HCT116 (cell line): Measurements from ENCODE around the gene TWIST1. TPM values are rescaled to one million over a fixed set of nuclear protein-coding genes. Genes with fewer than 3 reads are reported as not detected.

ENCODE experiments used
- ATAC-seq: fragments of 200-7000 bp; cut with Tn5 transposase; 2 replicates; pipeline ENCODE4 v1.9.1; 2020; ENCODE audit warnings: mild to moderate bottlenecking, moderate library complexity
- BruUV-seq: library from RNA; stranded (reverse); fragments of 400-500 nt; replicated peaks from 2 replicates; lab custom pipeline; 2021; lab: Mats Ljungman, UMichigan
- CTCF ChIA-PET: fragments of 300-600 bp; sonication (Branson Sonifier 250); formaldehyde crosslinking; loops from one replicate; lab custom pipeline; 2021; ENCODE audit warnings: antibody characterized with exemption; lab: Charles Lee
- POLR2A ChIA-PET: fragments of 300-600, 350-600 bp; sonication (Branson Sonifier 250); formaldehyde crosslinking; loops from one replicate; lab custom pipeline; 2021; ENCODE audit warnings: antibody characterized with exemption; lab: Charles Lee
- RAD21 ChIA-PET, 2 experiments: fragments of 300-600 bp; sonication (Branson Sonifier 250); formaldehyde crosslinking; loops; one replicate each; lab custom pipeline; 2023; ENCODE audit warnings: low total read pairs in 2 of 2; ENCODE audit not compliant: uncharacterized antibody in 2 of 2, unreplicated experiment in 2 of 2, low non-redundant PET in 1 of 2; lab: Charles Lee
- DNase-seq: peaks from one replicate; pipeline ENCODE4 v3.0.0-alpha.2; 2010; ENCODE audit warnings: low read depth, low spot score
- H2AFZ ChIP-seq: fragments of 200-600 bp; shearing (Covaris generic), sonication (generic); 2 replicates; pipeline ENCODE4 v1.6.1; 2017; ENCODE audit warnings: low read depth, mixed run types, mixed read lengths, antibody characterized with exemption, low read length; ENCODE audit not compliant: poor library complexity, severe bottlenecking
- H3K27ac ChIP-seq: 2 replicates; pipeline ENCODE4 v1.5.1; 2012; ENCODE audit warnings: low read depth, low read length
- H3K27me3 ChIP-seq: fragments of 200-600 bp; sonication (generic); 2 replicates; pipeline ENCODE4 v1.6.1; 2016; ENCODE audit warnings: mixed run types, low read length, mixed read lengths; ENCODE audit not compliant: insufficient read depth
- H3K36me3 ChIP-seq, 2 experiments: fragments of 200-500 bp in 1 of 2; fragments of 200-600 bp in 1 of 2; sonication (Bioruptor generic) in 1 of 2; sonication (generic) in 1 of 2; 2 replicates each; pipeline versions ENCODE4 v1.5.1 to v1.6.1; 2014 to 2016; ENCODE audit warnings: low read length in 2 of 2, inconsistent platforms in 1 of 2, mixed read lengths in 1 of 2, mixed run types in 1 of 2; ENCODE audit not compliant: insufficient read depth in 2 of 2, control insufficient read depth in 1 of 2
- H3K4me1 ChIP-seq, 2 experiments: fragments of 200-600 bp in 1 of 2; sonication (generic) in 1 of 2; 2 replicates each; pipeline versions ENCODE4 v1.5.1 to v1.6.1; 2012 to 2017; ENCODE audit warnings: low read length in 2 of 2, inconsistent platforms in 1 of 2, mild to moderate bottlenecking in 1 of 2, mixed read lengths in 1 of 2, mixed run types in 1 of 2, moderate library complexity in 1 of 2; ENCODE audit not compliant: insufficient read depth in 2 of 2, control insufficient read depth in 1 of 2
- H3K4me2 ChIP-seq: fragments of 200-600 bp; sonication (generic); 2 replicates; pipeline ENCODE4 v1.6.1; 2017; ENCODE audit warnings: mixed run types, low read length, mixed read lengths
- H3K4me3 ChIP-seq, 2 experiments: fragments of 200-600 bp in 1 of 2; sonication (generic) in 1 of 2; replicated peaks in 1 of 2; 2 replicates each; pipeline ENCODE4 v1.5.1; 2011 to 2016; ENCODE audit warnings: low read length in 2 of 2, control low read depth in 1 of 2, low read depth in 1 of 2, mild to moderate bottlenecking in 1 of 2, mixed read lengths in 1 of 2, mixed run types in 1 of 2
- H3K79me2 ChIP-seq: fragments of 200-600 bp; sonication (generic); 2 replicates; pipeline ENCODE4 v1.6.1; 2017; ENCODE audit warnings: mild to moderate bottlenecking, mixed run types, low read length, moderate library complexity, mixed read lengths; ENCODE audit not compliant: insufficient read depth
- H3K9ac ChIP-seq: fragments of 200-600 bp; sonication (generic); 2 replicates; pipeline ENCODE4 v1.6.1; 2016; ENCODE audit warnings: low read length, mixed read lengths
- H3K9me2 ChIP-seq: fragments of 200-600 bp; sonication (generic), shearing (Covaris generic); 2 replicates; pipeline ENCODE4 v1.6.1; 2017; ENCODE audit warnings: mixed run types, mild to moderate bottlenecking, moderate library complexity; ENCODE audit not compliant: insufficient read depth
- H3K9me3 ChIP-seq, 2 experiments: fragments of 200-500 bp in 1 of 2; fragments of 200-600 bp in 1 of 2; sonication (Bioruptor generic) in 1 of 2; sonication (generic) in 1 of 2; 2 replicates each; pipeline ENCODE4 v1.6.1; 2014 to 2017; ENCODE audit warnings: low read length in 2 of 2, mixed read lengths in 2 of 2, inconsistent platforms in 1 of 2, low read depth in 1 of 2, mild to moderate bottlenecking in 1 of 2, mixed run types in 1 of 2, moderate library complexity in 1 of 2; ENCODE audit not compliant: control insufficient read depth in 1 of 2, insufficient read depth in 1 of 2
- H4K20me1 ChIP-seq: fragments of 200-600 bp; sonication (generic), shearing (Covaris generic); 2 replicates; pipeline ENCODE4 v1.6.1; 2017; ENCODE audit warnings: mixed run types, mild to moderate bottlenecking, moderate library complexity; ENCODE audit not compliant: insufficient read depth
- ELF1 ChIP-seq: IDR thresholded peaks from 2 replicates; pipeline ENCODE4 v1.6.1; 2012; ENCODE audit warnings: low read depth, borderline replicate concordance
- EZH2 ChIP-seq: fragments of 200-600 bp; sonication (generic); IDR thresholded peaks from 2 replicates; pipeline ENCODE4 v1.6.1; 2017; ENCODE audit warnings: antibody characterized with exemption, mixed run types
- MAX ChIP-seq: IDR thresholded peaks from 2 replicates; pipeline ENCODE4 v1.6.1; 2012
- POLR2A ChIP-seq: IDR thresholded peaks from 2 replicates; pipeline ENCODE4 v1.7.0; 2011; ENCODE audit warnings: borderline replicate concordance; ENCODE audit not compliant: insufficient read depth, insufficient read length; ENCODE audit errors: extremely low read depth
- RAD21 ChIP-seq: IDR thresholded peaks from 2 replicates; pipeline ENCODE4 v1.6.1; 2012; ENCODE audit warnings: low read depth, mild to moderate bottlenecking
- SIN3A ChIP-seq: IDR thresholded peaks from 2 replicates; pipeline ENCODE4 v1.6.1; 2012; ENCODE audit warnings: low read depth
- TCF7L2 ChIP-seq: IDR thresholded peaks from 2 replicates; pipeline ENCODE4 v1.7.0; 2011; ENCODE audit warnings: borderline replicate concordance, inconsistent platforms; ENCODE audit not compliant: insufficient read depth, insufficient read length; ENCODE audit errors: extremely low read depth
- ZFX ChIP-seq: fragments of 450-650 bp; IDR thresholded peaks from 2 replicates; pipeline ENCODE4 v1.6.1; 2017
- intact Hi-C: fragments of 100-400 bp; cut with micrococcal nuclease; formaldehyde crosslinking; loops from 2 replicates; pipeline ENCODE4 v1.10.0; 2022
- total RNA-seq: library from RNA; stranded (reverse); gene quantifications from one replicate; pipeline ENCODE4 v1.2.1, GENCODE V29; 2021; ENCODE audit not compliant: unreplicated experiment
- TF ChIP-seq, protein P1 (sequence below): IDR thresholded peaks from 2 replicates; pipeline ENCODE4 v1.6.1; 2012; ENCODE audit warnings: low read depth

The TWIST1 gene
- total RNA-seq, 1 experiment from 2014 or later: 0.86 TPM

GRCh38 chr7:19107356-19108146 is 9.9 kb downstream of the TWIST1 start:
- ChIA-PET RAD21 (no interaction called here), POLR2A (no interaction called here), CTCF (no interaction called here)
- no peaks in the 10 kb centered on the region for H3K4me1 ChIP-seq
- no peaks in the 10 kb centered on the region for H3K9me3 ChIP-seq
- DNase-seq (no peak), ATAC-seq (no peak)
- no peak overlapping the region for H3K9ac ChIP-seq
- no peak overlapping the region for H3K27ac ChIP-seq
- no peak overlapping the region for H3K4me3 ChIP-seq
- H2AFZ ChIP-seq: no peak overlapping the region
- H3K4me2 ChIP-seq: no peak overlapping the region
- H3K9me2 ChIP-seq: no peaks in the 10 kb centered on the region
- no peaks in the 10 kb centered on the region for H3K27me3 ChIP-seq
- BruUV-seq: no TSS peak
- no peaks in the 10 kb centered on the region for H4K20me1 ChIP-seq
- intact Hi-C loops: no loop called here
- no peaks in the 10 kb centered on the region for H3K36me3 ChIP-seq
- TF ChIP-seq RAD21 (no peak), ZFX (no peak), MAX (no peak), TCF7L2 (no peak), EZH2 (no peak), SIN3A (no peak), ELF1 (no peak), POLR2A (no peak)
- TF ChIP-seq, protein P1, sequence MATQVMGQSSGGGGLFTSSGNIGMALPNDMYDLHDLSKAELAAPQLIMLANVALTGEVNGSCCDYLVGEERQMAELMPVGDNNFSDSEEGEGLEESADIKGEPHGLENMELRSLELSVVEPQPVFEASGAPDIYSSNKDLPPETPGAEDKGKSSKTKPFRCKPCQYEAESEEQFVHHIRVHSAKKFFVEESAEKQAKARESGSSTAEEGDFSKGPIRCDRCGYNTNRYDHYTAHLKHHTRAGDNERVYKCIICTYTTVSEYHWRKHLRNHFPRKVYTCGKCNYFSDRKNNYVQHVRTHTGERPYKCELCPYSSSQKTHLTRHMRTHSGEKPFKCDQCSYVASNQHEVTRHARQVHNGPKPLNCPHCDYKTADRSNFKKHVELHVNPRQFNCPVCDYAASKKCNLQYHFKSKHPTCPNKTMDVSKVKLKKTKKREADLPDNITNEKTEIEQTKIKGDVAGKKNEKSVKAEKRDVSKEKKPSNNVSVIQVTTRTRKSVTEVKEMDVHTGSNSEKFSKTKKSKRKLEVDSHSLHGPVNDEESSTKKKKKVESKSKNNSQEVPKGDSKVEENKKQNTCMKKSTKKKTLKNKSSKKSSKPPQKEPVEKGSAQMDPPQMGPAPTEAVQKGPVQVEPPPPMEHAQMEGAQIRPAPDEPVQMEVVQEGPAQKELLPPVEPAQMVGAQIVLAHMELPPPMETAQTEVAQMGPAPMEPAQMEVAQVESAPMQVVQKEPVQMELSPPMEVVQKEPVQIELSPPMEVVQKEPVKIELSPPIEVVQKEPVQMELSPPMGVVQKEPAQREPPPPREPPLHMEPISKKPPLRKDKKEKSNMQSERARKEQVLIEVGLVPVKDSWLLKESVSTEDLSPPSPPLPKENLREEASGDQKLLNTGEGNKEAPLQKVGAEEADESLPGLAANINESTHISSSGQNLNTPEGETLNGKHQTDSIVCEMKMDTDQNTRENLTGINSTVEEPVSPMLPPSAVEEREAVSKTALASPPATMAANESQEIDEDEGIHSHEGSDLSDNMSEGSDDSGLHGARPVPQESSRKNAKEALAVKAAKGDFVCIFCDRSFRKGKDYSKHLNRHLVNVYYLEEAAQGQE: no peak
- H3K79me2 ChIP-seq: no peaks in the 10 kb centered on the region
